Trophoblast cell (in vitro differentiated cells and primary cell): ENCODE results near the gene SREBF2.
A peak's percentile ranks its signal among the peaks of the same experiment; 100 is the strongest.

ENCODE experiments used
- DNase-seq, 2 donors: peaks; one replicate each; pipeline ENCODE4 v3.0.0-alpha.2; 2016
- H2AFZ ChIP-seq: 2 replicates; pipeline ENCODE4 v1.6.1; 2013; ENCODE audit warnings: low read length, moderate library complexity, mild to moderate bottlenecking; ENCODE audit not compliant: insufficient read depth, poor library complexity
- H2AK5ac ChIP-seq: 2 replicates; pipeline ENCODE4 v1.6.1; 2013; ENCODE audit warnings: mild to moderate bottlenecking, low read length
- H2BK120ac ChIP-seq: 2 replicates; pipeline ENCODE4 v1.6.1; 2013; ENCODE audit warnings: low read length, mild to moderate bottlenecking, moderate library complexity; ENCODE audit not compliant: insufficient read depth, poor library complexity
- H2BK12ac ChIP-seq: 2 replicates; pipeline ENCODE4 v1.6.1; 2013; ENCODE audit warnings: mild to moderate bottlenecking, low read length, moderate library complexity
- H2BK5ac ChIP-seq: 2 replicates; pipeline ENCODE4 v1.6.1; 2013; ENCODE audit warnings: low read length, low read depth, moderate library complexity, mild to moderate bottlenecking; ENCODE audit not compliant: poor library complexity
- H3K14ac ChIP-seq: 2 replicates; pipeline ENCODE4 v1.6.1; 2013; ENCODE audit warnings: mild to moderate bottlenecking, low read length
- H3K18ac ChIP-seq: 2 replicates; pipeline ENCODE4 v1.6.1; 2013; ENCODE audit warnings: mild to moderate bottlenecking, low read length
- H3K23ac ChIP-seq: 2 replicates; pipeline ENCODE4 v1.6.1; 2013; ENCODE audit warnings: low read length
- H3K27ac ChIP-seq: 2 replicates; pipeline ENCODE4 v1.5.1; 2013; ENCODE audit warnings: low read depth, mild to moderate bottlenecking, inconsistent platforms, low read length, moderate library complexity
- H3K27me3 ChIP-seq: 2 replicates; pipeline ENCODE4 v1.6.1; 2013; ENCODE audit warnings: inconsistent platforms, mild to moderate bottlenecking, low read length, moderate library complexity; ENCODE audit not compliant: insufficient read depth
- H3K36me3 ChIP-seq, 2 experiments: 1 replicate in 1 of 2; 2 replicates in 1 of 2; pipeline ENCODE4 v1.6.1; 2013; ENCODE audit warnings: low read length in 2 of 2, mild to moderate bottlenecking in 2 of 2, moderate library complexity in 1 of 2; ENCODE audit not compliant: insufficient read depth in 2 of 2, control insufficient read depth in 1 of 2
- H3K4ac ChIP-seq: 2 replicates; pipeline ENCODE4 v1.6.1; 2013; ENCODE audit warnings: low read depth, mild to moderate bottlenecking, low read length, moderate library complexity
- H3K4me1 ChIP-seq, 2 experiments: 1 replicate in 1 of 2; 2 replicates in 1 of 2; pipeline ENCODE4 v1.6.1; 2013; ENCODE audit warnings: low read length in 2 of 2, mild to moderate bottlenecking in 2 of 2, moderate library complexity in 1 of 2; ENCODE audit not compliant: insufficient read depth in 2 of 2, control insufficient read depth in 1 of 2
- H3K4me2 ChIP-seq: 2 replicates; pipeline ENCODE4 v1.6.1; 2013; ENCODE audit warnings: inconsistent platforms, mild to moderate bottlenecking, low read length, moderate library complexity
- H3K4me3 ChIP-seq: 2 replicates; pipeline ENCODE4 v1.5.1; 2013; ENCODE audit warnings: mild to moderate bottlenecking, low read depth, low read length, inconsistent platforms
- H3K79me1 ChIP-seq: one replicate; pipeline ENCODE4 v1.6.1; 2013; ENCODE audit warnings: low read length
- H3K79me2 ChIP-seq: 2 replicates; pipeline ENCODE4 v1.6.1; 2013; ENCODE audit warnings: low read length, mild to moderate bottlenecking; ENCODE audit not compliant: control insufficient read depth, insufficient read depth, poor library complexity
- H3K9ac ChIP-seq: 2 replicates; pipeline ENCODE4 v1.6.1; 2013; ENCODE audit warnings: mild to moderate bottlenecking, low read length
- H3K9me3 ChIP-seq: 2 replicates; pipeline ENCODE4 v1.6.1; 2013; ENCODE audit warnings: low read depth, mild to moderate bottlenecking, control low read depth, inconsistent platforms, low read length; ENCODE audit not compliant: insufficient read depth
- H4K12ac ChIP-seq: 2 replicates; pipeline ENCODE4 v1.6.1; 2013; ENCODE audit warnings: low read depth, mild to moderate bottlenecking, low read length, moderate library complexity
- H4K8ac ChIP-seq: 2 replicates; pipeline ENCODE4 v1.6.1; 2013; ENCODE audit warnings: low read depth, mild to moderate bottlenecking, low read length, moderate library complexity
- H4K91ac ChIP-seq: one replicate; pipeline ENCODE4 v1.6.1; 2013; ENCODE audit warnings: low read depth, mild to moderate bottlenecking, low read length, moderate library complexity
- WGBS: extraction: QIAGEN DNeasy Blood & Tissue Kit; methylation state at CpG from one replicate; pipeline ENCODE4 v1.1.7; 2013; ENCODE audit warnings: missing lambda C conversion rate; ENCODE audit not compliant: insufficient read length, insufficient coverage; ENCODE audit errors: extremely low coverage; 5-methylcytosine and 5-hydroxymethylcytosine counted together

SREBF2 gene

DNA sequence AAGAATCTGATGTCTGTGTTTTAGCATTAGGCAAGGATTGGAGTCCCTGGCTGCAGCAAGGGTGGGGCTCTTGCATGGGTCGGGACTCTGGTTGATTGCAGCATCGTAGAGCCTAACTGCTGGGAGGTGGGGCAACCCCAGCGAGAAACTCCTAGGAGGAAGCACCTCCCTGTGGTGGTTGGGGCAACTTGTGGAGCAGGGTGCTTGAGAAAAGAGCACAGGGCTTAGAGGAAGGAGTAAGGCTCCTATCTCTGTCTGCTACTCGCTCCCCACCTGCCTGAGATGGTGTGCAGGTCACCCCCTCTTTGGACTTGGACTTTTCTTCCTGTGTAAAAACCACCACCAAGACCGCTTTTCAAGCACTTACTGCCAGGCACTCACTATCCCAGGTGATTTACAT is 15.6 kb downstream of the SREBF2 start:
- peak in 1 of 2 donors; percentile 32 for DNase-seq
- H3K4me2 ChIP-seq = no peak overlapping the region
- peaks cover 10 to 23% of the 10 kb centered on the region in 2 experiments for H3K4me1 ChIP-seq
- no peak overlapping the region for H3K9ac ChIP-seq
- H4K91ac ChIP-seq = no peak overlapping the region
- H3K4me3 ChIP-seq = no peak overlapping the region
- H3K27ac ChIP-seq = no peak overlapping the region
- H2BK120ac ChIP-seq = no peak overlapping the region
- H3K27me3 ChIP-seq = no peaks in the 10 kb centered on the region
- H4K8ac ChIP-seq = no peak overlapping the region
- no peak overlapping the region for H3K14ac ChIP-seq
- peaks cover 0 to 3% of the 10 kb centered on the region in 2 experiments for H3K36me3 ChIP-seq
- peaks cover 28% of the 10 kb centered on the region for H3K79me2 ChIP-seq
- no peak overlapping the region for H3K23ac ChIP-seq
- peak overlapping the region; percentile 77 for H3K4ac ChIP-seq
- H2AK5ac ChIP-seq = no peak overlapping the region
- no peak overlapping the region for H3K18ac ChIP-seq
- no CpG with 5 or more reads among the region's 5 CpGs for WGBS
- H2AFZ ChIP-seq = no peak overlapping the region
- H3K9me3 ChIP-seq = no peaks in the 10 kb centered on the region
- H2BK12ac ChIP-seq = no peak overlapping the region
- H3K79me1 ChIP-seq = peaks cover 4% of the 10 kb centered on the region
- H4K12ac ChIP-seq = no peak overlapping the region
- H2BK5ac ChIP-seq = no peak overlapping the region

DNA sequence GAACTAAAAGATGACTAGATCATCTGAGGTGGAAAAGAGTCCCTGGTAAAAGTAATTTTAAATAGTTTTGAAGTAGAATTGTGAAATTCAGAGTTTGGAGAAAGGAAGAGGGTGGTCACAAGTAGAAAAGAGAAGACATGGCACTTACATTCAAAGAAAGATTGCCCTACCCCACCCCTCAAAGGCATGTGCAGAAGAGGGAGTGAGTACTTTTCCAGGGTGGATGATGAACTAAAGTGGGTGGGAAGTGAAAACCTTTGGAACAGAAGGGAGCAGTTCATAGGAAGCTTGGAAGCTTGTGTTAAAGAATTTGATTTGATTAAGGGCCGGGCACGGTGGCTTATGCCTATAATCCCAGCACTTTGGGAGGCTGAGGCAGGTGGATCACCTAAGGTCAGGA is 23.6 kb downstream of the SREBF2 start:
- no peak overlapping the region for H3K27ac ChIP-seq
- H3K4me3 ChIP-seq = no peak overlapping the region
- peaks cover 14% of the 10 kb centered on the region for H3K79me2 ChIP-seq
- no peak overlapping the region for H4K8ac ChIP-seq
- no peaks in the 10 kb centered on the region for H3K9me3 ChIP-seq
- DNase-seq = no peak
- H2BK12ac ChIP-seq = no peak overlapping the region
- H3K79me1 ChIP-seq = peaks cover 3% of the 10 kb centered on the region
- no peak overlapping the region for H2BK5ac ChIP-seq
- H3K36me3 ChIP-seq = peaks cover under 1 to 3% of the 10 kb centered on the region in 2 experiments
- no peak overlapping the region for H3K23ac ChIP-seq
- H3K4ac ChIP-seq = no peak overlapping the region
- WGBS = no CpG with 5 or more reads among the region's 2 CpGs
- H4K91ac ChIP-seq = no peak overlapping the region
- H3K27me3 ChIP-seq = no peaks in the 10 kb centered on the region
- no peak overlapping the region for H2BK120ac ChIP-seq
- no peak overlapping the region for H3K14ac ChIP-seq
- H3K4me1 ChIP-seq = peaks cover 3% of the 10 kb centered on the region in 2 experiments
- H3K4me2 ChIP-seq = no peak overlapping the region
- no peak overlapping the region for H2AK5ac ChIP-seq
- H3K18ac ChIP-seq = no peak overlapping the region
- no peak overlapping the region for H3K9ac ChIP-seq
- H2AFZ ChIP-seq = no peak overlapping the region
- no peak overlapping the region for H4K12ac ChIP-seq

DNA sequence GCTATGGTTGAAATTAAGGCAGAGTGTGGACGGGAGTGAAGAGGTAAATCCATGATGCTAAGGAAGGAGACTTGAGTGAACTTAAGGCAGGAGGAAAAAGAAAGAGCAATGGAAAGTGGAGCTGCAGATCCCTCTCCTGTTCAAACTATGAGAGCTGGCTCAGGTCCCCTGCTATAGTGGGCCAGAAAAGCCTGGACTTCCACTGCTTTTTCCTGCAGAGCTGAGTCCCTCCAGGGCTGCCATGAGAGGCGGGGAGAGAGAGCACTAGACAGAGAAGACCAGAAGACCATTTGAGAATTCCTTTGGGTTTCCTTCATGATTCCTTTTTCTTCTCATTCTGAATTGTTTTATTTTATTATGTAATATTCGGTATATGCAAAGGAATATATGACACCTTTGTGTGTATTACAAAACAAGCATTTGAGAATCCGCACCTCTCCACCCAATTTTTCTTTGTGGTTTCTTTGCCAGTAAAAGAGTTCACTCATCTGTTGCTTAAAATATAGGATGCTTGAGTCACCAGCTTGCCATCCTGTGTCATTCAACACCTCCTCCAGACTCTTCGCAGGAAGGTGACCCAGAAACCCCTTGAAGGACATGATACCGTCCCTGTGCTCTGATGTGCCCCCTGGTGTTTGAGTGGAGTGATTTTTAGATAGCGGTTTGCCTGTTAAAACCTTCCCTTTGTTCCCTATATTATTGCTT is 24.4 kb downstream of the SREBF2 start:
- Histone ChIP-seq H4K12ac (no peak overlapping the region), H3K79me2 (peaks cover 14% of the 10 kb centered on the region), H3K18ac (peak overlapping the region; percentile 45), H2BK5ac (no peak overlapping the region), H4K91ac (no peak overlapping the region), H3K23ac (no peak overlapping the region), H3K79me1 (peaks cover 3% of the 10 kb centered on the region), H3K4ac (peak overlapping the region; percentile 76), H3K9me3 (no peaks in the 10 kb centered on the region), H2BK12ac (no peak overlapping the region), H3K14ac (no peak overlapping the region), H2BK120ac (no peak overlapping the region), H3K27ac (no peak overlapping the region), H3K27me3 (no peaks in the 10 kb centered on the region), H3K4me1 (peaks cover 3 to 6% of the 10 kb centered on the region in 2 experiments), H2AFZ (no peak overlapping the region), H3K4me2 (no peak overlapping the region), H3K36me3 (peaks cover 0 to 3% of the 10 kb centered on the region in 2 experiments), H4K8ac (no peak overlapping the region), H3K9ac (no peak overlapping the region), H2AK5ac (no peak overlapping the region), H3K4me3 (no peak overlapping the region)
- DNase-seq = peak; percentile 30 to 59
- WGBS = no CpG with 5 or more reads among the region's 7 CpGs

DNA sequence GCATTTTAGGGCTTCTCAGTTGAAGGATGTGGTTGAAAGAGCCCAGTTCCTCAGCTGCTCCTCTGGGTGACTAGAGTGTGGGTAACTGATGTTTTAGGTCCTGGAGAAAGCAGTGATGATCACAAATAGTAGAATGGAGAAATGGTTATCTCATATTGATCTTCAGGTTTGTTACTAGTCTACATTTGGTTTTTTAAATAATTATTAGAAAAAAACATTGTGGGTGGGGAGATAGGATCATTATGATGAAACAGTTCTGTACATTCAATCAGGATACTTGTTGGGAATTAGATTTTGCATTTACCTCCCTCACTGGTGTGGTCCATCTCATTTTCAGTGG is 24.9 kb downstream of the SREBF2 start:
- Histone ChIP-seq H3K9me3 (no peaks in the 10 kb centered on the region), H3K79me1 (peaks cover 3% of the 10 kb centered on the region), H3K14ac (no peak overlapping the region), H3K4me2 (no peak overlapping the region), H4K91ac (no peak overlapping the region), H3K18ac (no peak overlapping the region), H3K27ac (no peak overlapping the region), H2BK5ac (no peak overlapping the region), H3K4me1 (peaks cover 5 to 6% of the 10 kb centered on the region in 2 experiments), H3K4me3 (no peak overlapping the region), H2BK12ac (no peak overlapping the region), H3K4ac (no peak overlapping the region), H2AFZ (no peak overlapping the region), H2BK120ac (no peak overlapping the region), H4K8ac (no peak overlapping the region), H2AK5ac (no peak overlapping the region), H3K23ac (no peak overlapping the region), H4K12ac (no peak overlapping the region), H3K36me3 (peaks cover 0 to 3% of the 10 kb centered on the region in 2 experiments), H3K27me3 (no peaks in the 10 kb centered on the region), H3K9ac (no peak overlapping the region), H3K79me2 (peaks cover 16% of the 10 kb centered on the region)
- DNase-seq = no peak
